Body of pancreas (tissue), 4 donors: Measurements from ENCODE around the gene ACACB. TPM values are rescaled to one million over a fixed set of nuclear protein-coding genes. Genes with fewer than 3 reads are reported as not detected.

Experiments
- ATAC-seq: fragments of 150-250 bp; one replicate; pipeline ENCODE4 v1.9.1; 2016
- DNase-seq, 4 donors: peaks; one replicate each; pipeline ENCODE4 v3.0.0-alpha.2; 2019
- H3K27ac ChIP-seq, 4 donors: fragments of 200-600 bp; sonication (generic); 1 replicate in 3 of 4; 2 replicates in 1 of 4; pipeline versions ENCODE4 v1.5.1 to v1.6.1; 2016 to 2019; ENCODE audit warnings: mild to moderate bottlenecking in 1 of 4, mixed read lengths in 1 of 4, moderate library complexity in 1 of 4
- H3K27me3 ChIP-seq, 2 donors: fragments of 200-600 bp; sonication (generic); one replicate each; pipeline ENCODE4 v1.6.0; 2016; ENCODE audit warnings: mild to moderate bottlenecking in 1 of 2
- H3K36me3 ChIP-seq, 2 donors: fragments of 200-600 bp; sonication (generic); replicated peaks in 1 of 2; 2 replicates each; pipeline ENCODE4 v1.5.1; 2016; ENCODE audit warnings: low read depth in 2 of 2; ENCODE audit not compliant: insufficient read depth in 1 of 2
- H3K4me1 ChIP-seq: fragments of 200-600 bp; sonication (generic); one replicate; pipeline ENCODE4 v1.6.0; 2016
- H3K4me3 ChIP-seq, 2 donors: fragments of 200-600 bp; sonication (generic); 1 replicate in 1 of 2; 2 replicates in 1 of 2; pipeline ENCODE4 v1.5.1; 2016 to 2019
- H3K9me3 ChIP-seq, 3 donors: fragments of 200-600 bp; sonication (generic); 1 replicate in 2 of 3; 2 replicates in 1 of 3; pipeline ENCODE4 v1.5.1; 2016
- CTCF ChIP-seq, 7 experiments: fragments of 450-650 bp in 4 of 7; fragments of 200-600 bp in 3 of 7; sonication (generic) in 3 of 7; IDR thresholded peaks; one replicate each; pipeline ENCODE4 v1.5.1; 2016 to 2019; ENCODE audit warnings: antibody characterized with exemption in 7 of 7
- POLR2A ChIP-seq, 3 donors: fragments of 450-650 bp; IDR thresholded peaks; one replicate each; pipeline ENCODE4 v1.6.1; 2016; ENCODE audit warnings: antibody characterized with exemption in 3 of 3, mild to moderate bottlenecking in 2 of 3
- WGBS, 2 donors: methylation state at CpG; one replicate each; pipeline ENCODE4 v1.1.5; 2017; 5-methylcytosine and 5-hydroxymethylcytosine counted together
- intact Hi-C: fragments of 100-400 bp; cut with DNase I; formaldehyde crosslinking; loops from one replicate; pipeline ENCODE4 v1.15.1; 2023
- total RNA-seq, 2 donors: library from RNA; depleted of rRNA; stranded (reverse); fragments of >200 nt; gene quantifications; one replicate each; pipeline ENCODE4 v1.1.0, GENCODE V29; 2016

ACACB gene
- total RNA-seq, 2 donors from 2014 or later, result 71.1 to 358 TPM

GRCh38 chr12:109084425-109084824 is 32.0 kb upstream of the ACACB start:
- no peaks in the 10 kb centered on the region for H3K9me3 ChIP-seq
- H3K4me1 ChIP-seq, result peaks cover 27% of the 10 kb centered on the region
- WGBS, 2 donors, result 17 to 43% methylated on average over 2 of the region's 2 CpGs
- TF ChIP-seq POLR2A (IDR thresholded peaks at IDR 0.05), result no peak
- no peak for TF ChIP-seq CTCF (IDR thresholded peaks at IDR 0.05)
- intact Hi-C loops, result loop anchor here (10.0 kb wide), 1 partner anchor 130 kb away; no protein-coding TSS in a partner anchor
- ATAC-seq (peak; percentile 71), DNase-seq (no peak)
- peaks cover 0 to 26% of the 10 kb centered on the region in 2 donors for H3K36me3 ChIP-seq
- no peaks in the 10 kb centered on the region for H3K27me3 ChIP-seq
- no peak overlapping the region for H3K4me3 ChIP-seq
- peak overlapping the region in 1 of 4 donors; percentile 17 for H3K27ac ChIP-seq

DNA sequence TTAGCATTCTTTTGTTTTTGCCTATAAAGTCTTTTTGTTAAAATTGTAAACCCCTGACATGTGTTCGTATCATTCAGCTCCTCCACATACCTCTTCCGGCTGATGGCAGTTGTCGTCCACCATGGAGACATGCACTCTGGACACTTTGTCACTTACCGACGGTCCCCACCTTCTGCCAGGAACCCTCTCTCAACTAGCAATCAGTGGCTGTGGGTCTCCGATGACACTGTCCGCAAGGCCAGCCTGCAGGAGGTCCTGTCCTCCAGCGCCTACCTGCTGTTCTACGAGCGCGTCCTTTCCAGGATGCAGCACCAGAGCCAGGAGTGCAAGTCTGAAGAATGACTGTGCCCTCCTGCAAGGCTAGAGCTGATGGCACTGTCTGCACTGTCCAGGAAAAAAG is 30.8 kb upstream of the ACACB start:
- no peak overlapping the region for H3K27ac ChIP-seq
- H3K4me3 ChIP-seq, result no peak overlapping the region
- peaks cover 27% of the 10 kb centered on the region for H3K4me1 ChIP-seq
- WGBS, 2 donors, result 96% methylated on average over 10 to 11 of the region's 11 CpGs
- DNase-seq (no peak), ATAC-seq (no peak)
- intact Hi-C loops, result loop anchor here (10.0 kb wide), 1 partner anchor 131 kb away; no protein-coding TSS in a partner anchor
- TF ChIP-seq CTCF (IDR thresholded peaks at IDR 0.05) (no peak), POLR2A (IDR thresholded peaks at IDR 0.05) (no peak)
- H3K27me3 ChIP-seq, result no peaks in the 10 kb centered on the region
- H3K9me3 ChIP-seq, result no peaks in the 10 kb centered on the region
- peaks cover 0 to 26% of the 10 kb centered on the region in 2 donors for H3K36me3 ChIP-seq

DNA sequence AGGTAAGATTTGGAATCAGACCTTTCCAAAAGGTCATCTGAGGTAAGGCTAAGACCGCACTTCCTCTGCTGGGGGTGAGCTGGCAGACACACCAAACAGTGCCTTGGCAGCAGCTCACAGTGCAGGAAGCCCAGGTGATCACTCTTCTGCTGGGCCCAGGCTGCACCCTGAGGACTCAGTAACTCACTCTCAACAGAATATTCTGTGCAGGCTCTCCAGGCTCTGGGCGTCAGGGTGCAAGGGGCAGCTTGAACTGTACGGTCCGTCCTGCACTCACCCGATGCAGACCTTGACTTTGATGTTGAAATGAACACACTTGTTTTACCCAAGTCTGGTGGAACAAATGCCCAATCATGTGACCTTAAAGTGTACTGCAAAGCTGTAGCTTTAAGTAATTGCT is 29.1 kb upstream of the ACACB start:
- no peaks in the 10 kb centered on the region for H3K27me3 ChIP-seq
- H3K27ac ChIP-seq, result peak overlapping the region in 2 of 4 donors; percentile 43 to 56
- H3K4me1 ChIP-seq, result peaks cover 37% of the 10 kb centered on the region
- intact Hi-C loops, result loop anchor here (10.0 kb wide), 1 partner anchor 132 kb away; no protein-coding TSS in a partner anchor
- no peak overlapping the region for H3K4me3 ChIP-seq
- peak; percentile 44 to 65 (median 55) for DNase-seq
- 14 to 23% methylated on average over 5 of the region's 5 CpGs for WGBS, 2 donors
- peaks cover 0 to 14% of the 10 kb centered on the region in 2 donors for H3K36me3 ChIP-seq
- ATAC-seq, result peak; percentile 80
- TF ChIP-seq CTCF (IDR thresholded peaks at IDR 0.05), result no peak
- TF ChIP-seq POLR2A (IDR thresholded peaks at IDR 0.05), result no peak
- no peaks in the 10 kb centered on the region for H3K9me3 ChIP-seq

- WGBS, 2 donors, result 80 to 89% methylated on average over 6 of the region's 6 CpGs
- no peak overlapping the region for H3K27ac ChIP-seq
- ATAC-seq (no peak), DNase-seq (no peak)
- H3K9me3 ChIP-seq, result no peaks in the 10 kb centered on the region
- H3K4me3 ChIP-seq, result no peak overlapping the region
- peaks cover 0 to 4% of the 10 kb centered on the region in 2 donors for H3K36me3 ChIP-seq
- intact Hi-C loops, result loop anchor here (10.0 kb wide), 1 partner anchor 134 kb away; no protein-coding TSS in a partner anchor
- peaks cover 52% of the 10 kb centered on the region for H3K4me1 ChIP-seq
- H3K27me3 ChIP-seq, result no peaks in the 10 kb centered on the region
- TF ChIP-seq POLR2A (IDR thresholded peaks at IDR 0.05), result no peak
- TF ChIP-seq CTCF (IDR thresholded peaks at IDR 0.05), result no peak
Measured at GRCh38 chr12:109088818-109089217, 27.6 kb upstream of the ACACB start.

DNA sequence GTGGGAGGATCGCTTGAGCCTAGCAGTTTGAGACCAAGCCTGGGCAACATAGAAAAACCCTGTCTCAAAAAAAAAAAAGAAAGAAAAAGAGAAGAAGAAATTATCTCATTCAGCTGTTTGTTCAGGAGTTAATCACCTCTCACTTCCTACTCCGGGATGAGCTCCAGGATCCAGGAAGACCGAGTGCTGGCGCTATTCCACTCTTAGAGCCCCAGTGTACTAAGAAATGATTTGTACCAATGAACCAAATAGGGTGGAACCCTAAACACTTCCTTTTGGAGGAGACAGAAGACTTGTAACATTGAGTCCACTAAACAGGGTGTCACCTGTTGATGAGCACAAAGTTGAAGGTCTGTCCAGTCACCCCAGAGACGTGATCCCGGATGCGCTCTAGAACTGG is 26.7 kb upstream of the ACACB start:
- WGBS, 2 donors, result 82 to 90% methylated on average over 6 to 7 of the region's 7 CpGs
- DNase-seq (no peak), ATAC-seq (no peak)
- Histone ChIP-seq H3K27ac (no peak overlapping the region), H3K36me3 (peaks cover 0 to 4% of the 10 kb centered on the region in 2 donors), H3K27me3 (no peaks in the 10 kb centered on the region), H3K4me3 (no peak overlapping the region), H3K4me1 (peaks cover 45% of the 10 kb centered on the region), H3K9me3 (no peaks in the 10 kb centered on the region)
- TF ChIP-seq CTCF (IDR thresholded peaks at IDR 0.05) (no peak), POLR2A (IDR thresholded peaks at IDR 0.05) (no peak)
- intact Hi-C loops, result loop anchor here (10.0 kb wide), 2 partner anchors 135 to 205 kb away; partner anchors contain the start of gene DAO
